Activated CD8-positive, alpha-beta memory T cell treated with anti-CD3 and anti-CD28 coated beads for 24 hours (primary cell): ENCODE data around the gene NEURL1B.

Experiments
- DNase-seq: peaks from one replicate; pipeline ENCODE4 v3.0.0-alpha.2; 2020

The NEURL1B gene

DNA sequence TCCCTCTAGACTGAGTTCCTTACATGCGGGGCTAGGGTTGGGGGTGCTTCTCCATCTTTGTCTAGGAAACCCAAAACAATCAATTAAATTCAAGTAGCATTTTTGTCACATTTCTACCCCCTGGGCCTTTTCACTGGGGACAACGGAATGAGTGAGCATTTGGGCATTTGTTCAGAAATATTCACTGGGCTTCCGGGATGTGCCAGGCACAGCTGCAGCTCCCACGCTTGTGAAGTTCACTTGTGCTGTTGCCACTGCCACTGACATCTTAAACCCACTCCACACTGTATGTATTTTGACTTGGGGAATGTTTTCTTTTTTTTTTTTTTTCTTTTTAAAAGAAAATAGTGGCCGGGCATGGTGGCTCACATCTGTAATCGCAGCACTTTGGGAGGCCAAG, 98.3 kb downstream of the NEURL1B start:
- DNase-seq, result no peak

DNA sequence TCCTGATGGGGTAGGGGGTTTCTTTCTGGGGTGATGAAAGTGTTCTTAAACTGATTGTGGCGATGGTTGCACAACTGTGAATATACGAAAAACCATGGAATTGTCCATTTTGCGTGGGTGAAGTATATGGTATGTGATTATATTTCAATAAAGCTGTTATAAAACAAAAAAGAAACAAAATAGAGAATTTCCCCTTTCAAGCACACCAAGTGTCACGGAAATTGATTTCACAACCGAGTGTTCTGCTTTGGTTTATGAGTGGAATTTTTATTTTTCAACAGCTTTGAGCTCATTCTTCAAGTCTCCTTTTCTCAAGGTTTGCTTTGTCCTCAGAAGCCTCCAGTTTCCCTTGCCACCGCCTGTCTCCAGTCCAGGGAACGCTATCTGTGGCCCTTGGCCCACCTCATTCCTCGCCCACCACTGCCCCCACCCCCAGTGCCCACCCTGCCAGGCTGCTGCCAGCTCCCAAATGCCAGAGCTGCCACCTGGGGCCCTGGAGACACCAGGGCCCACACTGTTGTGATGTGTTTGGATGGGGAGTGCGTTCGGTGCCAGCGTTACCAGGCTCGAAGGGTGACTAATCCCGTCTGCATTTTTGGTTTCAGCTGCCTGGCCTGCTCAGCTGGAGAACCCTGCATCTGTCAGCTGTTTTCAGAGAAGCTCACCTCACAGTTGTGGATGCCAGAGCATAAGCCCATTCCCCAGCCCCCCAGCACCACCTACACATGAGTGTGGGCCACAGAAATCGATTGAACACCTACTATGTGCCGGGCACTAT, 99.6 kb downstream of the NEURL1B start:
- no peak for DNase-seq
